ENCODE measurements around the gene HOXC6. TPM values are rescaled to one million over a fixed set of nuclear protein-coding genes. Genes with fewer than 3 reads are reported as not detected.

HOXC6 gene
- total RNA-seq, 1 experiment from 2014 or later: not detected

DNA sequence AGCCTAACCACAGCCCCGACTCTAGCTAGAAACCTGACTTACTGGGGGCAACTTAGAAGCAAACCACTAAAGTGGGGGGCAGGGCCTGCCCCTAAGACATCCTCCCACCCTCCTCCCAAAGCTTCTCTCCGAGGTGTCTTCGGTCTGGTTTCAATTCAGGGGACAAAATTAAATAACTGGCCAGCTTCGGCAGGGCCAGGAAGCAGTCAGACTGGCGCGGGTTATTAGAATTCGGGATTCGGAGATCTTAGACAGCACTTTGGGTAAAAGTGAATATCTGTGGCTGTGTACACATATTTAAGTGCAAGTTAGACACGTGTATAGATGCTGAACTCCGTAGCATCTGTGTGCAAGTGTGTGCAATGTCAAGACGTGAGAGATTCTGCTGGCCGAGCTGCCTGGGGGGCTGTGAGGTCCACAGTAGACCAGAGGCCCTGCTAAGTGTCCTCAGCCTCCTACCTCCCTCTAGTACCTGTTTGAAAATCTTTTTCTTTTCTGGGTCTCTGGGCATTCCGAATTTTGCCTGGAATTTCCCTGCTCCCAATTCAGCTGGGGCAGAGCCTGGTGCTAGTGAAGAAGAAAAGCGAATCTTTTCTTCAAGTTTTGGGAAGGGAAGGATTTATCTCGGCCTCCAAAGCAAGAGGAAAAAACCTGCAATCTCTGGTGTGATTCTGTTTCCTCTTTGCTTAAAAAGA lies 47.3 kb upstream of the HOXC6 start:
- ChIA-PET CTCF (interaction anchor here (1.1 to 1.3 kb wide), 3 partner anchors 25 to 220 kb away, joined by 3 read pairs; no protein-coding TSS in a partner anchor), POLR2A (no interaction called here)
- no peak overlapping the region for H3K4me3 Mint-ChIP-seq

DNA sequence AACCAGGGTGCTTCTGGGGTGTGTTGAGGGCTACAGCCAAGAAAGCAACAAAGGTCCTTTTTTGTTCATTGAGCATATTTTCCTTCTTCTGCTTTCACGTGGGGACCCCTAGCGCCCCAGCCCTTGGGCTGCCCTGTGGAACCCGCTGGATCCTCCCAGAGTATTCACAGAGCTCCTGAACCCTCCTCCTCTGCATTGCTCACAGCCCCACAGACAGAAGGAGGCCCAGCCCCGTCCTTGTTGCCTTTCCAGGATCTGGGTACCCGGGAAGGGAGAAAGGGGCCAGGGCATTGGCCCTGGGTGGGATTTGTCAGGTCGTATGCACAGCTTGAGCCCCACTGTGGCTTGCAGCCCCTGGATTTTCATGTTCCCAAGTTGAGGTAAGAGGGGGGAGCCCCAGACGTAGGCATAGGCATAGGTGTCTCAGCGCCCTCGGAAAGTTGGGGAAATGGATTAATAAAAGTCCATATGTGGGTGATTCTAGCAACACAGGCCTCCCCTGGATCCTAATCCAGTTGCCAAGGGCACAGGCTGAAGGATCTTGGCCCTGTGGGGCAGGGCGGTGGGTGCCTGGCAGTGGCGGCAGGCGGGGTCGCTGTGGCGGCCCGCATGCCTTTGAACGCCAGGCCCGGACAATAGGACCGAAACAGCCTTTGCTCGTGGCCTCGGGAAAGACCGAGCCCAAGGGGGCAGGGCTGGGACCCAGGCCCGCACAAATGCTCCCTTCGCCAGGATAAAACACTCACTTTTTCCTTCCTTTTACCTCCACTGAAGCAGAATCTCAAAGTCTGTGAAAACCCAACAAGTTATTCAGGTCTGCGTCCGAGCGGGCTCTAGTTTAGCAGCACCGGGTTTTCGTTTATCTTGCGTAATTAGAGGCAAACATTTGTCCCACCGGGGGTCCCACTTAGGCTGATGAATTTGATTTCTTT lies 46.3 kb upstream of the HOXC6 start:
- CTCF ChIA-PET: interaction anchor here (0.6 to 1.3 kb wide), 3 partner anchors 134 to 219 kb away, joined by 3 read pairs; no protein-coding TSS in a partner anchor
- ATAC-seq: no peak
- H3K4me1 Mint-ChIP-seq: peaks cover 30% of the 10 kb centered on the region
- no peaks in the 10 kb centered on the region for H3K36me3 Mint-ChIP-seq
- POLR2A ChIA-PET: no interaction called here
- peaks cover 100% of the 10 kb centered on the region for H3K27me3 Mint-ChIP-seq (ENCODE audit: low read depth)
- no peak overlapping the region for H3K27ac Mint-ChIP-seq
- H3K4me3 Mint-ChIP-seq: no peak overlapping the region
- DNase-seq (ENCODE audit: low spot score): no peak
- no peaks in the 10 kb centered on the region for H3K9me3 Mint-ChIP-seq
- TF ChIP-seq, protein P1, sequence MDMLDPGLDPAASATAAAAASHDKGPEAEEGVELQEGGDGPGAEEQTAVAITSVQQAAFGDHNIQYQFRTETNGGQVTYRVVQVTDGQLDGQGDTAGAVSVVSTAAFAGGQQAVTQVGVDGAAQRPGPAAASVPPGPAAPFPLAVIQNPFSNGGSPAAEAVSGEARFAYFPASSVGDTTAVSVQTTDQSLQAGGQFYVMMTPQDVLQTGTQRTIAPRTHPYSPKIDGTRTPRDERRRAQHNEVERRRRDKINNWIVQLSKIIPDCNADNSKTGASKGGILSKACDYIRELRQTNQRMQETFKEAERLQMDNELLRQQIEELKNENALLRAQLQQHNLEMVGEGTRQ (CRISPR knock-in tag; IDR thresholded peaks at IDR 0.05): no peak
- TF ChIP-seq GABPB1 (CRISPR knock-in tag; IDR thresholded peaks at IDR 0.05): no peak
- TF ChIP-seq, protein P2, sequence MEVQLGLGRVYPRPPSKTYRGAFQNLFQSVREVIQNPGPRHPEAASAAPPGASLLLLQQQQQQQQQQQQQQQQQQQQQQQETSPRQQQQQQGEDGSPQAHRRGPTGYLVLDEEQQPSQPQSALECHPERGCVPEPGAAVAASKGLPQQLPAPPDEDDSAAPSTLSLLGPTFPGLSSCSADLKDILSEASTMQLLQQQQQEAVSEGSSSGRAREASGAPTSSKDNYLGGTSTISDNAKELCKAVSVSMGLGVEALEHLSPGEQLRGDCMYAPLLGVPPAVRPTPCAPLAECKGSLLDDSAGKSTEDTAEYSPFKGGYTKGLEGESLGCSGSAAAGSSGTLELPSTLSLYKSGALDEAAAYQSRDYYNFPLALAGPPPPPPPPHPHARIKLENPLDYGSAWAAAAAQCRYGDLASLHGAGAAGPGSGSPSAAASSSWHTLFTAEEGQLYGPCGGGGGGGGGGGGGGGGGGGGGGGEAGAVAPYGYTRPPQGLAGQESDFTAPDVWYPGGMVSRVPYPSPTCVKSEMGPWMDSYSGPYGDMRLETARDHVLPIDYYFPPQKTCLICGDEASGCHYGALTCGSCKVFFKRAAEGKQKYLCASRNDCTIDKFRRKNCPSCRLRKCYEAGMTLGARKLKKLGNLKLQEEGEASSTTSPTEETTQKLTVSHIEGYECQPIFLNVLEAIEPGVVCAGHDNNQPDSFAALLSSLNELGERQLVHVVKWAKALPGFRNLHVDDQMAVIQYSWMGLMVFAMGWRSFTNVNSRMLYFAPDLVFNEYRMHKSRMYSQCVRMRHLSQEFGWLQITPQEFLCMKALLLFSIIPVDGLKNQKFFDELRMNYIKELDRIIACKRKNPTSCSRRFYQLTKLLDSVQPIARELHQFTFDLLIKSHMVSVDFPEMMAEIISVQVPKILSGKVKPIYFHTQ (CRISPR knock-in tag; IDR thresholded peaks at IDR 0.05): no peak
- TF ChIP-seq, protein P3, sequence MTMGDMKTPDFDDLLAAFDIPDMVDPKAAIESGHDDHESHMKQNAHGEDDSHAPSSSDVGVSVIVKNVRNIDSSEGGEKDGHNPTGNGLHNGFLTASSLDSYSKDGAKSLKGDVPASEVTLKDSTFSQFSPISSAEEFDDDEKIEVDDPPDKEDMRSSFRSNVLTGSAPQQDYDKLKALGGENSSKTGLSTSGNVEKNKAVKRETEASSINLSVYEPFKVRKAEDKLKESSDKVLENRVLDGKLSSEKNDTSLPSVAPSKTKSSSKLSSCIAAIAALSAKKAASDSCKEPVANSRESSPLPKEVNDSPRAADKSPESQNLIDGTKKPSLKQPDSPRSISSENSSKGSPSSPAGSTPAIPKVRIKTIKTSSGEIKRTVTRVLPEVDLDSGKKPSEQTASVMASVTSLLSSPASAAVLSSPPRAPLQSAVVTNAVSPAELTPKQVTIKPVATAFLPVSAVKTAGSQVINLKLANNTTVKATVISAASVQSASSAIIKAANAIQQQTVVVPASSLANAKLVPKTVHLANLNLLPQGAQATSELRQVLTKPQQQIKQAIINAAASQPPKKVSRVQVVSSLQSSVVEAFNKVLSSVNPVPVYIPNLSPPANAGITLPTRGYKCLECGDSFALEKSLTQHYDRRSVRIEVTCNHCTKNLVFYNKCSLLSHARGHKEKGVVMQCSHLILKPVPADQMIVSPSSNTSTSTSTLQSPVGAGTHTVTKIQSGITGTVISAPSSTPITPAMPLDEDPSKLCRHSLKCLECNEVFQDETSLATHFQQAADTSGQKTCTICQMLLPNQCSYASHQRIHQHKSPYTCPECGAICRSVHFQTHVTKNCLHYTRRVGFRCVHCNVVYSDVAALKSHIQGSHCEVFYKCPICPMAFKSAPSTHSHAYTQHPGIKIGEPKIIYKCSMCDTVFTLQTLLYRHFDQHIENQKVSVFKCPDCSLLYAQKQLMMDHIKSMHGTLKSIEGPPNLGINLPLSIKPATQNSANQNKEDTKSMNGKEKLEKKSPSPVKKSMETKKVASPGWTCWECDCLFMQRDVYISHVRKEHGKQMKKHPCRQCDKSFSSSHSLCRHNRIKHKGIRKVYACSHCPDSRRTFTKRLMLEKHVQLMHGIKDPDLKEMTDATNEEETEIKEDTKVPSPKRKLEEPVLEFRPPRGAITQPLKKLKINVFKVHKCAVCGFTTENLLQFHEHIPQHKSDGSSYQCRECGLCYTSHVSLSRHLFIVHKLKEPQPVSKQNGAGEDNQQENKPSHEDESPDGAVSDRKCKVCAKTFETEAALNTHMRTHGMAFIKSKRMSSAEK (CRISPR knock-in tag; IDR thresholded peaks at IDR 0.05; ENCODE audit: borderline replicate concordance): no peak
- TF ChIP-seq, protein P4, sequence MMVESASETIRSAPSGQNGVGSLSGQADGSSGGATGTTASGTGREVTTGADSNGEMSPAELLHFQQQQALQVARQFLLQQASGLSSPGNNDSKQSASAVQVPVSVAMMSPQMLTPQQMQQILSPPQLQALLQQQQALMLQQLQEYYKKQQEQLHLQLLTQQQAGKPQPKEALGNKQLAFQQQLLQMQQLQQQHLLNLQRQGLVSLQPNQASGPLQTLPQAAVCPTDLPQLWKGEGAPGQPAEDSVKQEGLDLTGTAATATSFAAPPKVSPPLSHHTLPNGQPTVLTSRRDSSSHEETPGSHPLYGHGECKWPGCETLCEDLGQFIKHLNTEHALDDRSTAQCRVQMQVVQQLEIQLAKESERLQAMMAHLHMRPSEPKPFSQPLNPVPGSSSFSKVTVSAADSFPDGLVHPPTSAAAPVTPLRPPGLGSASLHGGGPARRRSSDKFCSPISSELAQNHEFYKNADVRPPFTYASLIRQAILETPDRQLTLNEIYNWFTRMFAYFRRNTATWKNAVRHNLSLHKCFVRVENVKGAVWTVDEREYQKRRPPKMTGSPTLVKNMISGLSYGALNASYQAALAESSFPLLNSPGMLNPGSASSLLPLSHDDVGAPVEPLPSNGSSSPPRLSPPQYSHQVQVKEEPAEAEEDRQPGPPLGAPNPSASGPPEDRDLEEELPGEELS (CRISPR knock-in tag; IDR thresholded peaks at IDR 0.05): no peak
- TF ChIP-seq SMAD3 (CRISPR knock-in tag; IDR thresholded peaks at IDR 0.05; ENCODE audit: borderline replicate concordance): no peak
- TF ChIP-seq SOX15 (CRISPR knock-in tag; IDR thresholded peaks at IDR 0.05): no peak
- no peak for TF ChIP-seq JUN (CRISPR knock-in tag; IDR thresholded peaks at IDR 0.05)
- TF ChIP-seq ZNF138 (CRISPR knock-in tag; conservative IDR thresholded peaks at IDR 0.05): no peak
- no peak for TF ChIP-seq ZNF219 (CRISPR knock-in tag; IDR thresholded peaks at IDR 0.05; ENCODE audit: borderline replicate concordance)
- TF ChIP-seq ZNF121 (CRISPR knock-in tag; IDR thresholded peaks at IDR 0.05): no peak
- TF ChIP-seq, protein P5, sequence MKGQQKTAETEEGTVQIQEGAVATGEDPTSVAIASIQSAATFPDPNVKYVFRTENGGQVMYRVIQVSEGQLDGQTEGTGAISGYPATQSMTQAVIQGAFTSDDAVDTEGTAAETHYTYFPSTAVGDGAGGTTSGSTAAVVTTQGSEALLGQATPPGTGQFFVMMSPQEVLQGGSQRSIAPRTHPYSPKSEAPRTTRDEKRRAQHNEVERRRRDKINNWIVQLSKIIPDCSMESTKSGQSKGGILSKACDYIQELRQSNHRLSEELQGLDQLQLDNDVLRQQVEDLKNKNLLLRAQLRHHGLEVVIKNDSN (CRISPR knock-in tag; IDR thresholded peaks at IDR 0.05): no peak
- TF ChIP-seq ATF1 (CRISPR knock-in tag; IDR thresholded peaks at IDR 0.05): no peak
- no peak for TF ChIP-seq RORB (CRISPR knock-in tag; IDR thresholded peaks at IDR 0.05)
- no peak for TF ChIP-seq FOXJ3 (CRISPR knock-in tag; IDR thresholded peaks at IDR 0.05; ENCODE audit: borderline replicate concordance)

More for the DNA sequence above, 47.3 kb upstream of the HOXC6 start:
- peaks cover 23% of the 10 kb centered on the region for H3K4me1 Mint-ChIP-seq
- H3K9me3 Mint-ChIP-seq: no peaks in the 10 kb centered on the region
- H3K27ac Mint-ChIP-seq: no peak overlapping the region
- ATAC-seq (no peak), DNase-seq (ENCODE audit: low spot score) (no peak)
- TF ChIP-seq NR3C1 (CRISPR knock-in tag; conservative IDR thresholded peaks at IDR 0.05; ENCODE audit: low read depth) (no peak), ZNF671 (CRISPR knock-in tag; IDR thresholded peaks at IDR 0.05) (no peak), ETV6 (CRISPR knock-in tag; IDR thresholded peaks at IDR 0.05) (no peak), CREM (CRISPR knock-in tag; IDR thresholded peaks at IDR 0.05) (no peak), NR1H2 (CRISPR knock-in tag; IDR thresholded peaks at IDR 0.05) (no peak)
- TF ChIP-seq, protein P6, sequence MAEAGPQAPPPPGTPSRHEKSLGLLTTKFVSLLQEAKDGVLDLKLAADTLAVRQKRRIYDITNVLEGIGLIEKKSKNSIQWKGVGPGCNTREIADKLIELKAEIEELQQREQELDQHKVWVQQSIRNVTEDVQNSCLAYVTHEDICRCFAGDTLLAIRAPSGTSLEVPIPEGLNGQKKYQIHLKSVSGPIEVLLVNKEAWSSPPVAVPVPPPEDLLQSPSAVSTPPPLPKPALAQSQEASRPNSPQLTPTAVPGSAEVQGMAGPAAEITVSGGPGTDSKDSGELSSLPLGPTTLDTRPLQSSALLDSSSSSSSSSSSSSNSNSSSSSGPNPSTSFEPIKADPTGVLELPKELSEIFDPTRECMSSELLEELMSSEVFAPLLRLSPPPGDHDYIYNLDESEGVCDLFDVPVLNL (CRISPR knock-in tag; IDR thresholded peaks at IDR 0.05; ENCODE audit: borderline replicate concordance, low read depth): no peak
- TF ChIP-seq, protein P7, sequence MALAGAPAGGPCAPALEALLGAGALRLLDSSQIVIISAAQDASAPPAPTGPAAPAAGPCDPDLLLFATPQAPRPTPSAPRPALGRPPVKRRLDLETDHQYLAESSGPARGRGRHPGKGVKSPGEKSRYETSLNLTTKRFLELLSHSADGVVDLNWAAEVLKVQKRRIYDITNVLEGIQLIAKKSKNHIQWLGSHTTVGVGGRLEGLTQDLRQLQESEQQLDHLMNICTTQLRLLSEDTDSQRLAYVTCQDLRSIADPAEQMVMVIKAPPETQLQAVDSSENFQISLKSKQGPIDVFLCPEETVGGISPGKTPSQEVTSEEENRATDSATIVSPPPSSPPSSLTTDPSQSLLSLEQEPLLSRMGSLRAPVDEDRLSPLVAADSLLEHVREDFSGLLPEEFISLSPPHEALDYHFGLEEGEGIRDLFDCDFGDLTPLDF (CRISPR knock-in tag; IDR thresholded peaks at IDR 0.05): no peak
- H3K27me3 Mint-ChIP-seq (ENCODE audit: low read depth): peaks cover 100% of the 10 kb centered on the region
- H3K36me3 Mint-ChIP-seq: no peaks in the 10 kb centered on the region

All from WTC11 (cell line).